Gastroesophageal sphincter (tissue), 3 donors: ENCODE results near the gene CCL4.

ENCODE experiments used
- EP300 ChIP-seq: sonication (generic); formaldehyde crosslinking; IDR thresholded peaks from one replicate; pipeline ENCODE4 v1.6.1; 2017; ENCODE audit warnings: antibody characterized with exemption, mild to moderate bottlenecking
- POLR2A ChIP-seq, 2 donors: fragments of 450-650 bp; IDR thresholded peaks; one replicate each; pipeline ENCODE4 v1.6.1; 2017; ENCODE audit warnings: antibody characterized with exemption in 2 of 2, mild to moderate bottlenecking in 2 of 2, moderate library complexity in 1 of 2
- POLR2AphosphoS5 ChIP-seq: sonication (generic); formaldehyde crosslinking; IDR thresholded peaks from one replicate; pipeline ENCODE4 v1.6.1; 2017; ENCODE audit warnings: antibody characterized with exemption
- TF ChIP-seq, protein P1 (sequence below), 4 experiments: fragments of 200-600 bp in 2 of 4; fragments of 450-650 bp in 2 of 4; sonication (generic) in 1 of 4; IDR thresholded peaks; one replicate each; pipeline ENCODE4 v1.5.1; 2017 to 2019; ENCODE audit warnings: antibody characterized with exemption in 4 of 4, mild to moderate bottlenecking in 2 of 4, moderate library complexity in 2 of 4

GRCh38 chr17:36095992-36096391, 7.6 kb upstream of the CCL4 start:
- TF ChIP-seq POLR2AphosphoS5: no peak
- TF ChIP-seq, protein P1, sequence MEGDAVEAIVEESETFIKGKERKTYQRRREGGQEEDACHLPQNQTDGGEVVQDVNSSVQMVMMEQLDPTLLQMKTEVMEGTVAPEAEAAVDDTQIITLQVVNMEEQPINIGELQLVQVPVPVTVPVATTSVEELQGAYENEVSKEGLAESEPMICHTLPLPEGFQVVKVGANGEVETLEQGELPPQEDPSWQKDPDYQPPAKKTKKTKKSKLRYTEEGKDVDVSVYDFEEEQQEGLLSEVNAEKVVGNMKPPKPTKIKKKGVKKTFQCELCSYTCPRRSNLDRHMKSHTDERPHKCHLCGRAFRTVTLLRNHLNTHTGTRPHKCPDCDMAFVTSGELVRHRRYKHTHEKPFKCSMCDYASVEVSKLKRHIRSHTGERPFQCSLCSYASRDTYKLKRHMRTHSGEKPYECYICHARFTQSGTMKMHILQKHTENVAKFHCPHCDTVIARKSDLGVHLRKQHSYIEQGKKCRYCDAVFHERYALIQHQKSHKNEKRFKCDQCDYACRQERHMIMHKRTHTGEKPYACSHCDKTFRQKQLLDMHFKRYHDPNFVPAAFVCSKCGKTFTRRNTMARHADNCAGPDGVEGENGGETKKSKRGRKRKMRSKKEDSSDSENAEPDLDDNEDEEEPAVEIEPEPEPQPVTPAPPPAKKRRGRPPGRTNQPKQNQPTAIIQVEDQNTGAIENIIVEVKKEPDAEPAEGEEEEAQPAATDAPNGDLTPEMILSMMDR (IDR thresholded peaks at IDR 0.05): no peak
- TF ChIP-seq POLR2A (IDR thresholded peaks at IDR 0.05): no peak
- no peak for TF ChIP-seq EP300
